IMR-90 (cell line): Measurements from ENCODE around the gene CHD2.

Experiments used
- MAFK ChIP-seq: IDR thresholded peaks from 2 replicates; pipeline ENCODE4 v1.6.1; 2012; ENCODE audit warnings: low read depth, low read length, improper control_type of control experiment
- POLR2A ChIP-seq: IDR thresholded peaks from 2 replicates; pipeline ENCODE4 v1.6.1; 2012; ENCODE audit warnings: mild to moderate bottlenecking, low read depth, low read length
- RCOR1 ChIP-seq: IDR thresholded peaks from 2 replicates; pipeline ENCODE4 v1.6.1; 2012; ENCODE audit warnings: mild to moderate bottlenecking, low read length, improper control_type of control experiment; ENCODE audit not compliant: insufficient replicate concordance
- TF ChIP-seq, protein P1 (sequence below): conservative IDR thresholded peaks from 2 replicates; pipeline ENCODE4 v1.5.1; 2012; ENCODE audit warnings: mild to moderate bottlenecking, low read depth, low read length, improper control_type of control experiment

DNA sequence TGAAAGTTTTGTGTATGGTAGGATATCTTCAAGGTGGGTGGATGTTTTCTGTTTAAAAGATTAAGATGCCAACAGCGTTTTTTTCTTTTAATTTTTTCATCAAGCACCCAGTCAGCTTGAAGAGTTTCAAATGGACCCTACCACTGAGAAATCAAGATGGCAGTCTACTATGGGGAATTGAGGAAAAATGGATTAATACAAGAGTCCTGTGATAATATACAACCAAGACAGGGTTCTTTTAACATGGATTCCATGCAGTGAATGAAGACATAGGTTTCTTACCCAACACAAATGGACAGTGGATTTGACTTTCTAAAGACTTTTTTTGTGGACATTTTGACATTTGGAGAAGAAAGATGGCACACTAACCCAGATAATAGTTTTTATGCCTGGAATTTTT, 2.5 kb upstream of the CHD2 start:
- TF ChIP-seq MAFK (no peak), RCOR1 (no peak), POLR2A (no peak)
- TF ChIP-seq, protein P1, sequence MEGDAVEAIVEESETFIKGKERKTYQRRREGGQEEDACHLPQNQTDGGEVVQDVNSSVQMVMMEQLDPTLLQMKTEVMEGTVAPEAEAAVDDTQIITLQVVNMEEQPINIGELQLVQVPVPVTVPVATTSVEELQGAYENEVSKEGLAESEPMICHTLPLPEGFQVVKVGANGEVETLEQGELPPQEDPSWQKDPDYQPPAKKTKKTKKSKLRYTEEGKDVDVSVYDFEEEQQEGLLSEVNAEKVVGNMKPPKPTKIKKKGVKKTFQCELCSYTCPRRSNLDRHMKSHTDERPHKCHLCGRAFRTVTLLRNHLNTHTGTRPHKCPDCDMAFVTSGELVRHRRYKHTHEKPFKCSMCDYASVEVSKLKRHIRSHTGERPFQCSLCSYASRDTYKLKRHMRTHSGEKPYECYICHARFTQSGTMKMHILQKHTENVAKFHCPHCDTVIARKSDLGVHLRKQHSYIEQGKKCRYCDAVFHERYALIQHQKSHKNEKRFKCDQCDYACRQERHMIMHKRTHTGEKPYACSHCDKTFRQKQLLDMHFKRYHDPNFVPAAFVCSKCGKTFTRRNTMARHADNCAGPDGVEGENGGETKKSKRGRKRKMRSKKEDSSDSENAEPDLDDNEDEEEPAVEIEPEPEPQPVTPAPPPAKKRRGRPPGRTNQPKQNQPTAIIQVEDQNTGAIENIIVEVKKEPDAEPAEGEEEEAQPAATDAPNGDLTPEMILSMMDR = no peak
